Thymus (tissue), 11 donors: Measurements from ENCODE around the gene GLMP. TPM values are rescaled to one million over a fixed set of nuclear protein-coding genes. Genes with fewer than 3 reads are reported as not detected.
A peak's percentile ranks its signal among the peaks of the same experiment; 100 is the strongest.

Experiments used
- DNase-seq, 9 donors: peaks; one replicate each; pipeline ENCODE4 v3.0.0-alpha.2; 2013; ENCODE audit warnings: low spot score in 9 of 9, low read depth in 6 of 9, missing footprints in 1 of 9
- H3K27ac ChIP-seq, 2 donors: one replicate each; pipeline ENCODE4 v1.5.1; 2013; ENCODE audit warnings: control low read depth in 1 of 2, low read depth in 1 of 2, low read length in 1 of 2, mild to moderate bottlenecking in 1 of 2, moderate library complexity in 1 of 2
- H3K27me3 ChIP-seq, 2 donors: one replicate each; pipeline ENCODE4 v1.5.1; 2013; ENCODE audit warnings: low read length in 1 of 2; ENCODE audit not compliant: control insufficient read depth in 2 of 2, insufficient read depth in 1 of 2
- H3K36me3 ChIP-seq, 2 donors: one replicate each; pipeline ENCODE4 v1.5.1; 2013; ENCODE audit warnings: low read length in 1 of 2, mild to moderate bottlenecking in 1 of 2, moderate library complexity in 1 of 2; ENCODE audit not compliant: control insufficient read depth in 2 of 2, insufficient read depth in 2 of 2
- H3K4me1 ChIP-seq, 2 donors: one replicate each; pipeline ENCODE4 v1.5.1; 2013; ENCODE audit warnings: low read length in 2 of 2; ENCODE audit not compliant: control insufficient read depth in 2 of 2, insufficient read depth in 2 of 2
- H3K4me3 ChIP-seq, 2 donors: one replicate each; pipeline ENCODE4 v1.5.1; 2013; ENCODE audit warnings: low read length in 2 of 2, control low read depth in 1 of 2, mild to moderate bottlenecking in 1 of 2
- H3K9me3 ChIP-seq, 2 donors: one replicate each; pipeline ENCODE4 v1.5.1; 2013; ENCODE audit warnings: low read length in 1 of 2, mild to moderate bottlenecking in 1 of 2; ENCODE audit not compliant: control insufficient read depth in 2 of 2, insufficient read depth in 1 of 2
- WGBS: extraction: QIAGEN DNeasy Blood & Tissue Kit; methylation state at CpG from one replicate; pipeline ENCODE4 v1.1.7; 2013; 5-methylcytosine and 5-hydroxymethylcytosine counted together
- polyA plus RNA-seq: library from polyadenylated mRNA; stranded (reverse); fragments of 200-250 nt; gene quantifications from one replicate; pipeline ENCODE4 v1.2.3, GENCODE V29; 2013
- total RNA-seq: library from RNA; stranded (reverse); fragments of 120-200 nt; gene quantifications from one replicate; pipeline ENCODE4 v1.2.4, GENCODE V29; 2013
- donor health status: healthy.

The GLMP gene
- total and polyA plus RNA-seq, 2 donors, result 20.3 to 40.0 TPM

DNA sequence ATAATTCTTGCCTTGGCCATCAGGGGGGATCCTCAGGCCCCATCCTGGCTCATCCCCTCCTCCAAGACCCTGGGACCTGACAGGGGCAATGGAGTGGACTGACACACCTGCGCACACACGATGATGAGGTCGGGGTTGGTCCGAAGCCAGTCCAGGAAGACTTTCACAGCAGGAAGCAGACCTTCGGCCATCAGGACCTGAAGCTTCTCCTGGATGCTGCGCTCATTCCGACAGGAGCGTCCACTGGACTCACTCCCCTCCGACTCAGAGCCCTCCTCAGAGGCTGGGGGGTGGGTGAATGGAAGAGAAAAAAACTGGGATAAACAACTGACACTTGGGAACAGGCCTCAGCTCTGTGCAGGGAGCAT lies 32.2 kb downstream of the GLMP start:
- Histone ChIP-seq H3K36me3 (peaks cover 89 to 95% of the 10 kb centered on the region in 2 donors), H3K9me3 (peaks cover 0 to 4% of the 10 kb centered on the region in 2 donors), H3K4me3 (no peak overlapping the region), H3K4me1 (no peaks in the 10 kb centered on the region), H3K27ac (no peak overlapping the region), H3K27me3 (no peaks in the 10 kb centered on the region)
- 98% methylated on average over 9 of the region's 9 CpGs for WGBS
- DNase-seq, result no peak

DNA sequence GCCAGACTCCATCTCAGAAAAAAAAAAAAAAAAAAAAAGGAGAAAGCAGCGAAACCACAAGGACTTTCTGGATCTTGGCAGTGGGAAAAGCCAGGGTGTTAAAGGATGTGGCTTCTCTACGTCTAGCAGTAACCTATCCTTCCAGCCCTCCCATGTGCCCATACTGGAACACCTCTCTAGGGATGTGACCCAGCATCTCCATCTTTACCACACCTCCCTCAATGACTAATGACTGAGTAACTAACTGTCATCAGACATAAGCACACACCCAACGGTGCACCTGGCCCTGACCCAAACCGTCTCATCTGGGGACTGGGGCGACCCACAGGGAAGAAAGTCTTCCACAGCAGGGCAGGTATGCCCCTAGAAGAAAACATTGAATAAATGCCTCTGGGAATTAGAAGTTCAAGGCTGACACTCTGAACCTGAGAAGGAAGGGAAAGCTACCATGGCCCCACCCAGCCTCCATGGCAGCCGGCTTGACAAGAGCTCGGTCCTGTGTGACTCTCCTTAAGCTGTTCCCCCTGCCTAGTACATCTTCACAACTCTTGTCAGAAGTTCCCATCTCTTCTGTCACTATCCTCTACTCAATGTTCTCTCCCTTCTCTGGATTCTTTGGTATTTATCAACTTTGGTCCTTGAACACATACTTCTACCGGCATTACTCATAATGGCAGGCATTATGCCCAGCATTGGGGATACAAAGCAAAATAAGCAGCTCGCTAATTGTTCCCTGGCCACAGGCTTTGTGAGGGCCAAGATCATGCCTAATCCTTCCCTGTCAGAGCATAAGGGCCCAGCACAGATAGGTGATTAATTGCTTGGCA lies 32.8 kb downstream of the GLMP start:
- no peak for DNase-seq
- Histone ChIP-seq H3K4me3 (no peak overlapping the region), H3K9me3 (peaks cover 0 to 4% of the 10 kb centered on the region in 2 donors), H3K27ac (no peak overlapping the region), H3K27me3 (no peaks in the 10 kb centered on the region), H3K4me1 (peaks cover 0 to 4% of the 10 kb centered on the region in 2 donors), H3K36me3 (peaks cover 89 to 95% of the 10 kb centered on the region in 2 donors)
- 99% methylated on average over 9 of the region's 9 CpGs for WGBS

GRCh38 chr1:156260896-156261295 lies 34.6 kb downstream of the GLMP start:
- no peak for DNase-seq
- Histone ChIP-seq H3K27me3 (no peaks in the 10 kb centered on the region), H3K9me3 (peaks cover 0 to 4% of the 10 kb centered on the region in 2 donors)

GRCh38 chr1:156259805-156260204 lies 35.7 kb downstream of the GLMP start:
- no peak overlapping the region for H3K27ac ChIP-seq
- peaks cover 82 to 86% of the 10 kb centered on the region in 2 donors for H3K36me3 ChIP-seq
- H3K4me1 ChIP-seq, result peaks cover 0 to 6% of the 10 kb centered on the region in 2 donors
- H3K27me3 ChIP-seq, result no peaks in the 10 kb centered on the region
- H3K9me3 ChIP-seq, result no peaks in the 10 kb centered on the region
- no peak overlapping the region for H3K4me3 ChIP-seq
- DNase-seq, result no peak
- 96% methylated on average over 3 of the region's 3 CpGs for WGBS

More at GRCh38 chr1:156260896-156261295, 34.6 kb downstream of the GLMP start:
- Histone ChIP-seq H3K27ac (no peak overlapping the region), H3K4me3 (no peak overlapping the region), H3K4me1 (peaks cover 0 to 6% of the 10 kb centered on the region in 2 donors), H3K36me3 (peaks cover 87 to 90% of the 10 kb centered on the region in 2 donors)
- 94% methylated on average over 2 of the region's 2 CpGs for WGBS

GRCh38 chr1:156258859-156259258 lies 36.6 kb downstream of the GLMP start:
- Histone ChIP-seq H3K9me3 (no peaks in the 10 kb centered on the region), H3K27ac (no peak overlapping the region), H3K27me3 (no peaks in the 10 kb centered on the region), H3K36me3 (peaks cover 77 to 88% of the 10 kb centered on the region in 2 donors), H3K4me3 (no peak overlapping the region), H3K4me1 (peaks cover 0 to 6% of the 10 kb centered on the region in 2 donors)
- no peak for DNase-seq
- 98% methylated on average over 8 of the region's 8 CpGs for WGBS

DNA sequence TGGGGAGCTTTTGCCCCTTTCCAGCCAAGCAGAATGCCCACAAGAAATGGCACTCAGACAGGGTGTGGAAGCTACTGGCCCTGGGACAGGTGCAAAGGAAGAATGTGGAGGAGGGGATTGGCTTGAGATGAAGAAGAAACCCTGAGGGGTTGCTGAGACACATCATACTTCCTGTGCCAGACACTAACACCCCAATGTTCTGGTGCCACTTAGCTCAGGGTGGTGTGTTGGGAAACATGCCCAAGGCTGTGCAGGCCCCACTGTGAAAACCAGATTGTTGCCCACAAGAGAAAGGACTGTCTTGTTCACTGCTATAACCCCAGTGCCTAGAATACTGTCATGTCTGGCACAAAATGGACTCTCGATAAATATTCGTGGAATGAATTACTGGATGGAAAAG lies 37.8 kb downstream of the GLMP start:
- 89% methylated on average over 2 of the region's 2 CpGs for WGBS
- Histone ChIP-seq H3K9me3 (no peaks in the 10 kb centered on the region), H3K4me1 (peaks cover 0 to 6% of the 10 kb centered on the region in 2 donors), H3K36me3 (peaks cover 77 to 88% of the 10 kb centered on the region in 2 donors), H3K4me3 (no peak overlapping the region), H3K27me3 (no peaks in the 10 kb centered on the region), H3K27ac (peak overlapping the region in 1 of 2 donors; percentile 7)
- no peak for DNase-seq

DNA sequence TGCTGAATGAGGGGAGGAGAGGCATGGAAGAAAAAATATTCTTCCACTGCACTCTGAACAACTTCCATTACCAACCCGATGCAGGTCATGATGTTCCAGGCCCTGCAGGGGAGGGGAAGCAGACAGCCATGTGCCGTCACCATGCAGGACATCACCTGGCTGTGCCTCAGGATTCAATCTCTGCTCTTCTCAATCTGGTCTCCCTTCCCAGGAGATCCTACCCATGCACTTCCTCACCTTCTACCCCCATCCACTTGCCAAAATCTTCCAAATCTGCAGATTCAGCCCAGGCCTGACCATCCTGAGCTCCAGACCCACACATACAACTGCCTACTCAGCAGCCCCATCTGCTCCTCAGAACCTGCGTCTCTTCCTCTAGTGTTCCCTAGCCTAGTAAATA lies 41.8 kb downstream of the GLMP start:
- Histone ChIP-seq H3K4me1 (peaks cover 0 to 21% of the 10 kb centered on the region in 2 donors), H3K27ac (no peak overlapping the region), H3K9me3 (no peaks in the 10 kb centered on the region), H3K4me3 (no peak overlapping the region), H3K36me3 (peaks cover 79 to 91% of the 10 kb centered on the region in 2 donors), H3K27me3 (no peaks in the 10 kb centered on the region)
- 98% methylated on average over 3 of the region's 3 CpGs for WGBS
- no peak for DNase-seq

- H3K4me1 ChIP-seq, result peaks cover 0 to 15% of the 10 kb centered on the region in 2 donors
- H3K36me3 ChIP-seq, result peaks cover 66 to 77% of the 10 kb centered on the region in 2 donors
- WGBS, result 34% methylated on average over 3 of the region's 3 CpGs
- H3K27ac ChIP-seq, result no peak overlapping the region
- H3K4me3 ChIP-seq, result no peak overlapping the region
- peaks cover 0 to 4% of the 10 kb centered on the region in 2 donors for H3K27me3 ChIP-seq
- no peaks in the 10 kb centered on the region for H3K9me3 ChIP-seq
- DNase-seq, result peak in 1 of 9 donors; percentile 9
Measured at GRCh38 chr1:156251527-156251926, 44.0 kb downstream of the GLMP start.

- WGBS, result 95% methylated on average over 5 of the region's 5 CpGs
- H3K4me1 ChIP-seq, result peaks cover 6 to 31% of the 10 kb centered on the region in 2 donors
Measured at GRCh38 chr1:156249593-156249992, 45.9 kb downstream of the GLMP start.

More at GRCh38 chr1:156249593-156249992, 45.9 kb downstream of the GLMP start:
- Histone ChIP-seq H3K36me3 (peaks cover 57 to 60% of the 10 kb centered on the region in 2 donors), H3K4me3 (no peak overlapping the region), H3K27ac (no peak overlapping the region), H3K9me3 (no peaks in the 10 kb centered on the region), H3K27me3 (peaks cover 5 to 23% of the 10 kb centered on the region in 2 donors)
- no peak for DNase-seq
